ENCODE results near the gene POLR2J. TPM values are rescaled to one million over a fixed set of nuclear protein-coding genes. Genes with fewer than 3 reads are reported as not detected.

Gene POLR2J
- total and polyA plus RNA-seq, 2 experiments from 2014 or later = 15.5 to 77.7 TPM

- no peak overlapping the region for H3K4me3 ChIP-seq
- no peaks in the 10 kb centered on the region for H3K9me3 ChIP-seq (ENCODE audit: low read depth)
- H3K9me2 ChIP-seq (ENCODE audit: insufficient read depth) = no peaks in the 10 kb centered on the region
- no peaks in the 10 kb centered on the region for H4K20me1 ChIP-seq (ENCODE audit: insufficient read depth)
- no peak overlapping the region for H3K9ac ChIP-seq
- DNase-seq = no peak
- H3K79me2 ChIP-seq (ENCODE audit: insufficient read depth) = no peaks in the 10 kb centered on the region
- WGBS, 2 experiments (ENCODE audit: low coverage in 1 of 2, low lambda C conversion rate in 2 of 2, missing lambda C conversion rate in 2 of 2) = 94 to 96% methylated on average over 40 of the region's 41 CpGs
- in situ Hi-C loops (cut with MboI) = no loop called here
- H3K27me3 ChIP-seq (replicated peaks; ENCODE audit: insufficient read depth) = no peaks in the 10 kb centered on the region
- H3K27ac ChIP-seq = no peak overlapping the region
- TF ChIP-seq EZH2phosphoT487 (IDR thresholded peaks at IDR 0.05; ENCODE audit: insufficient read depth, low read depth) (no peak), EZH2 (IDR thresholded peaks at IDR 0.05; ENCODE audit: insufficient read depth, poor library complexity, severe bottlenecking) (no peak)
- no peak overlapping the region for H3K4me2 ChIP-seq (ENCODE audit: unreplicated experiment)
- no peaks in the 10 kb centered on the region for H3K4me1 ChIP-seq (ENCODE audit: insufficient read depth)
- no peaks in the 10 kb centered on the region; the same call in 1 of the 2 replicates for H3K36me3 ChIP-seq (ENCODE audit: low read depth)
- H3F3A ChIP-seq (ENCODE audit: insufficient read depth) = no peaks in the 10 kb centered on the region
- H2AFZ ChIP-seq = no peak overlapping the region
Observed at GRCh38 chr7:102446387-102447156, 32.1 kb downstream of the POLR2J start.

GRCh38 chr7:102445674-102446071, 33.0 kb downstream of the POLR2J start:
- H3K27ac ChIP-seq = no peak overlapping the region
- no peaks in the 10 kb centered on the region for H4K20me1 ChIP-seq (ENCODE audit: insufficient read depth)
- H3K9ac ChIP-seq = no peak overlapping the region
- no peaks in the 10 kb centered on the region for H3K9me2 ChIP-seq (ENCODE audit: insufficient read depth)
- no peaks in the 10 kb centered on the region for H3K9me3 ChIP-seq (ENCODE audit: low read depth)
- H3K4me3 ChIP-seq = no peak overlapping the region
- H3F3A ChIP-seq (ENCODE audit: insufficient read depth) = no peaks in the 10 kb centered on the region
- H3K79me2 ChIP-seq (ENCODE audit: insufficient read depth) = no peaks in the 10 kb centered on the region
- H2AFZ ChIP-seq = no peak overlapping the region
- H3K4me2 ChIP-seq (ENCODE audit: unreplicated experiment) = no peak overlapping the region
- H3K4me1 ChIP-seq (ENCODE audit: insufficient read depth) = no peaks in the 10 kb centered on the region
- DNase-seq = no peak
- in situ Hi-C loops (cut with MboI) = no loop called here
- no peaks in the 10 kb centered on the region for H3K27me3 ChIP-seq (replicated peaks; ENCODE audit: insufficient read depth)
- 71 to 79% methylated on average over 2 of the region's 2 CpGs for WGBS, 2 experiments (ENCODE audit: low coverage in 1 of 2, low lambda C conversion rate in 2 of 2, missing lambda C conversion rate in 2 of 2)
- no peaks in the 10 kb centered on the region; the same call in 1 of the 2 replicates for H3K36me3 ChIP-seq (ENCODE audit: low read depth)
- TF ChIP-seq EZH2phosphoT487 (IDR thresholded peaks at IDR 0.05; ENCODE audit: insufficient read depth, low read depth) = no peak
- no peak for TF ChIP-seq EZH2 (IDR thresholded peaks at IDR 0.05; ENCODE audit: insufficient read depth, poor library complexity, severe bottlenecking)

- no peak overlapping the region for H2AFZ ChIP-seq
- 95 to 96% methylated on average over 15 to 17 of the region's 17 CpGs for WGBS, 2 experiments (ENCODE audit: low coverage in 1 of 2, low lambda C conversion rate in 2 of 2, missing lambda C conversion rate in 2 of 2)
- in situ Hi-C loops (cut with MboI) = no loop called here
- H3K27me3 ChIP-seq (replicated peaks; ENCODE audit: insufficient read depth) = no peaks in the 10 kb centered on the region
- H3K9me3 ChIP-seq (ENCODE audit: low read depth) = no peaks in the 10 kb centered on the region
- H3K36me3 ChIP-seq (ENCODE audit: low read depth) = no peaks in the 10 kb centered on the region; the same call in 1 of the 2 replicates
- no peak overlapping the region for H3K9ac ChIP-seq
- no peak overlapping the region for H3K4me3 ChIP-seq
- H3K79me2 ChIP-seq (ENCODE audit: insufficient read depth) = no peaks in the 10 kb centered on the region
- H3K4me1 ChIP-seq (ENCODE audit: insufficient read depth) = 0 out of 2 replicates have a peak, but pooled peaks cover 4% of the 10 kb centered on the region
- no peaks in the 10 kb centered on the region for H4K20me1 ChIP-seq (ENCODE audit: insufficient read depth)
- H3K27ac ChIP-seq = no peak overlapping the region
- TF ChIP-seq EZH2 (IDR thresholded peaks at IDR 0.05; ENCODE audit: insufficient read depth, poor library complexity, severe bottlenecking) = no peak
- no peaks in the 10 kb centered on the region for H3F3A ChIP-seq (ENCODE audit: insufficient read depth)
- no peak for DNase-seq
- no peak overlapping the region for H3K4me2 ChIP-seq (ENCODE audit: unreplicated experiment)
- no peaks in the 10 kb centered on the region for H3K9me2 ChIP-seq (ENCODE audit: insufficient read depth)
Observed at GRCh38 chr7:102444961-102445673, 33.6 kb downstream of the POLR2J start.

GRCh38 chr7:102439963-102440795, 38.5 kb downstream of the POLR2J start:
- Histone ChIP-seq H3K27ac (no peak overlapping the region), H3K9me2 (ENCODE audit: insufficient read depth) (no peaks in the 10 kb centered on the region), H3K4me3 (no peak overlapping the region), H3K9me3 (ENCODE audit: low read depth) (no peaks in the 10 kb centered on the region), H3K4me1 (ENCODE audit: insufficient read depth) (0 out of 2 replicates have a peak, but pooled peaks cover 8% of the 10 kb centered on the region), H3K4me2 (ENCODE audit: unreplicated experiment) (peak overlapping the region; percentile 5), H4K20me1 (ENCODE audit: insufficient read depth) (no peaks in the 10 kb centered on the region), H3K79me2 (ENCODE audit: insufficient read depth) (0 out of 2 replicates have a peak, but pooled peaks cover 1% of the 10 kb centered on the region), H3F3A (ENCODE audit: insufficient read depth) (no peaks in the 10 kb centered on the region), H3K36me3 (ENCODE audit: low read depth) (no peaks in the 10 kb centered on the region; the same call in 1 of the 2 replicates), H2AFZ (no peak overlapping the region), H3K27me3 (replicated peaks; ENCODE audit: insufficient read depth) (no peaks in the 10 kb centered on the region), H3K9ac (no peak overlapping the region)
- WGBS, 2 experiments (ENCODE audit: low coverage in 1 of 2, low lambda C conversion rate in 2 of 2, missing lambda C conversion rate in 2 of 2) = 76 to 78% methylated on average over 17 of the region's 17 CpGs
- in situ Hi-C loops (cut with MboI) = no loop called here
- DNase-seq = peak; percentile 78
- TF ChIP-seq EZH2 (IDR thresholded peaks at IDR 0.05; ENCODE audit: insufficient read depth, poor library complexity, severe bottlenecking) (no peak), EZH2phosphoT487 (IDR thresholded peaks at IDR 0.05; ENCODE audit: insufficient read depth, low read depth) (no peak)

All from GM23248 (cell line).